ENCODE data around the gene MTR.
A peak's percentile ranks its signal among the peaks of the same experiment; 100 is the strongest.

The MTR gene

DNA sequence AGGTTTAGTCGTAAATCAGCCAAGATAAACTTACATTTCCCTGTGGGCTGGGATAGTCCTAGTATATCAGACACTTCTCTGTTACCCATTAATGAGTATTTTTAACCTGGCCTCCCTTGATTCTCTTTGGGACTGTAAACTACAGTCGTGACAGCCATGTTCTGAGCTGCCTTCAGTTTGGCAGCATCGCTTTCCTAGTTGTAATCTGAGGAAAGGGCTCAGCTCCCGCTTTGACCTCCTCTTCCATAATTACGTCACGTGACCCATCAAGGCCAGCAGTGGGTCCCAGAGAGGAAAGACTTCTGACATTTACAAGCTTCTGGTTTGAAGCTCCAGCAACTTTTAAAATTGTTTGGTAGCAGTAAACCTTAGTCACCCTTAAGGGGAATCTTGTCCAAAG is 34.6 kb upstream of the MTR start:
- Histone ChIP-seq H3K36me3 (ENCODE audit: control insufficient read depth in 1 of 2, insufficient read depth in 2 of 2, low read depth in 1 of 2, low read length in 2 of 2) (no peaks in the 10 kb centered on the region), H2BK15ac (ENCODE audit: low read depth, poor library complexity, severe bottlenecking) (no peak overlapping the region), H3K4ac (ENCODE audit: low read depth in 1 of 2, low read length in 2 of 2) (no peak overlapping the region), H3K27me3 (ENCODE audit: control insufficient read depth in 1 of 2, insufficient read depth in 1 of 2, low read length in 2 of 2) (no peaks in the 10 kb centered on the region), H3K4me1 (ENCODE audit: control insufficient read depth, insufficient read depth, low read depth, low read length) (no peaks in the 10 kb centered on the region), H3K23ac (ENCODE audit: low read length in 2 of 2) (no peak overlapping the region), H4K8ac (ENCODE audit: low read length) (no peak overlapping the region), H3K4me3 (ENCODE audit: insufficient read depth in 1 of 2, low read depth in 1 of 2, low read length in 2 of 2) (no peak overlapping the region), H2AFZ (ENCODE audit: low read depth, low read length) (no peak overlapping the region), H3K9ac (ENCODE audit: low read length) (no peak overlapping the region), H2AK5ac (ENCODE audit: low read length, severe bottlenecking) (no peak overlapping the region), H3K18ac (ENCODE audit: low read depth in 1 of 2, low read length in 2 of 2) (no peak overlapping the region), H2BK5ac (ENCODE audit: low read depth, low read length, poor library complexity, severe bottlenecking) (no peak overlapping the region), H2BK120ac (ENCODE audit: low read depth, low read length) (no peak overlapping the region), H3K14ac (ENCODE audit: low read length in 2 of 2) (no peak overlapping the region), H3K9me3 (ENCODE audit: control insufficient read depth, low read length) (no peaks in the 10 kb centered on the region), H4K91ac (ENCODE audit: low read length) (no peak overlapping the region), H3K79me1 (replicated peaks; ENCODE audit: low read length, poor library complexity, severe bottlenecking) (no peaks in the 10 kb centered on the region), H3K27ac (ENCODE audit: low read length, poor library complexity, severe bottlenecking) (no peak overlapping the region), H2BK12ac (ENCODE audit: low read length in 2 of 2) (no peak overlapping the region), H3K4me2 (ENCODE audit: low read length, poor library complexity, severe bottlenecking) (no peak overlapping the region)
- WGBS: 66% methylated on average over 6 of the region's 6 CpGs
- no peak for DNase-seq

DNA sequence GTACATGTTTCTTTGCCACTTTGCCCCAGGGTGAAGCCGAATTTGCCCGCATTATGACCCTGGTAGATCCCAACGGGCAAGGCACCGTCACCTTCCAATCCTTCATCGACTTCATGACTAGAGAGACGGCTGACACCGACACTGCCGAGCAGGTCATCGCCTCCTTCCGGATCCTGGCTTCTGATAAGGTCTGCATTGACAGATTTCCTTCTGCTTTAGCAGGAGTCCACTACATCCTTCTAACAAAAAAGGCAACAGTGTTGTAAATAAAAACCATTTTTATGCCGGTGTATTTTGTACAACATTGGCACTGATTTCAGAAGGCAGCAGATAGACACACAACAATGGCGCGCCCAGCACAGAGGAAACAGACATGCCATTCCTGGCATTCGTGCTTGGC is 34.1 kb upstream of the MTR start:
- no peak for DNase-seq
- Histone ChIP-seq H2AFZ (ENCODE audit: low read depth, low read length) (no peak overlapping the region), H3K23ac (ENCODE audit: low read length in 2 of 2) (no peak overlapping the region), H3K9ac (ENCODE audit: low read length) (no peak overlapping the region), H3K79me1 (replicated peaks; ENCODE audit: low read length, poor library complexity, severe bottlenecking) (no peaks in the 10 kb centered on the region), H2BK120ac (ENCODE audit: low read depth, low read length) (no peak overlapping the region), H3K27me3 (ENCODE audit: control insufficient read depth in 1 of 2, insufficient read depth in 1 of 2, low read length in 2 of 2) (no peaks in the 10 kb centered on the region), H3K4me3 (ENCODE audit: insufficient read depth in 1 of 2, low read depth in 1 of 2, low read length in 2 of 2) (no peak overlapping the region), H3K14ac (ENCODE audit: low read length in 2 of 2) (peak overlapping the region in 1 of 2 experiments; percentile 62), H3K4me1 (ENCODE audit: control insufficient read depth, insufficient read depth, low read depth, low read length) (no peaks in the 10 kb centered on the region), H2BK15ac (ENCODE audit: low read depth, poor library complexity, severe bottlenecking) (no peak overlapping the region), H2BK12ac (ENCODE audit: low read length in 2 of 2) (no peak overlapping the region), H2AK5ac (ENCODE audit: low read length, severe bottlenecking) (no peak overlapping the region), H4K91ac (ENCODE audit: low read length) (no peak overlapping the region), H2BK5ac (ENCODE audit: low read depth, low read length, poor library complexity, severe bottlenecking) (no peak overlapping the region), H3K4me2 (ENCODE audit: low read length, poor library complexity, severe bottlenecking) (no peak overlapping the region), H3K4ac (ENCODE audit: low read depth in 1 of 2, low read length in 2 of 2) (no peak overlapping the region), H4K8ac (ENCODE audit: low read length) (no peak overlapping the region), H3K27ac (ENCODE audit: low read length, poor library complexity, severe bottlenecking) (no peak overlapping the region), H3K9me3 (ENCODE audit: control insufficient read depth, low read length) (no peaks in the 10 kb centered on the region), H3K36me3 (ENCODE audit: control insufficient read depth in 1 of 2, insufficient read depth in 2 of 2, low read depth in 1 of 2, low read length in 2 of 2) (no peaks in the 10 kb centered on the region), H3K18ac (ENCODE audit: low read depth in 1 of 2, low read length in 2 of 2) (no peak overlapping the region)
- 95% methylated on average over 14 of the region's 14 CpGs for whole genome bisulfite sequencing

GRCh38 chr1:236761397-236762132 is 33.5 kb upstream of the MTR start:
- Histone ChIP-seq H2BK120ac (ENCODE audit: low read depth, low read length) (no peak overlapping the region), H3K23ac (ENCODE audit: low read length in 2 of 2) (no peak overlapping the region), H3K9me3 (ENCODE audit: control insufficient read depth, low read length) (no peaks in the 10 kb centered on the region), H3K4ac (ENCODE audit: low read depth in 1 of 2, low read length in 2 of 2) (no peak overlapping the region), H3K18ac (ENCODE audit: low read depth in 1 of 2, low read length in 2 of 2) (no peak overlapping the region), H2BK12ac (ENCODE audit: low read length in 2 of 2) (no peak overlapping the region), H3K4me3 (ENCODE audit: insufficient read depth in 1 of 2, low read depth in 1 of 2, low read length in 2 of 2) (no peak overlapping the region), H3K79me1 (replicated peaks; ENCODE audit: low read length, poor library complexity, severe bottlenecking) (no peaks in the 10 kb centered on the region), H2BK5ac (ENCODE audit: low read depth, low read length, poor library complexity, severe bottlenecking) (no peak overlapping the region), H3K4me2 (ENCODE audit: low read length, poor library complexity, severe bottlenecking) (no peak overlapping the region), H4K8ac (ENCODE audit: low read length) (no peak overlapping the region), H3K9ac (ENCODE audit: low read length) (no peak overlapping the region), H2AFZ (ENCODE audit: low read depth, low read length) (no peak overlapping the region), H4K91ac (ENCODE audit: low read length) (no peak overlapping the region), H3K27ac (ENCODE audit: low read length, poor library complexity, severe bottlenecking) (no peak overlapping the region), H2BK15ac (ENCODE audit: low read depth, poor library complexity, severe bottlenecking) (no peak overlapping the region), H3K27me3 (ENCODE audit: control insufficient read depth in 1 of 2, insufficient read depth in 1 of 2, low read length in 2 of 2) (no peaks in the 10 kb centered on the region), H2AK5ac (ENCODE audit: low read length, severe bottlenecking) (no peak overlapping the region), H3K4me1 (ENCODE audit: control insufficient read depth, insufficient read depth, low read depth, low read length) (no peaks in the 10 kb centered on the region), H3K36me3 (ENCODE audit: control insufficient read depth in 1 of 2, insufficient read depth in 2 of 2, low read depth in 1 of 2, low read length in 2 of 2) (no peaks in the 10 kb centered on the region), H3K14ac (ENCODE audit: low read length in 2 of 2) (peak overlapping the region in 1 of 2 experiments; percentile 62)
- no peak for DNase-seq
- WGBS: 94% methylated on average over 5 of the region's 5 CpGs

- Histone ChIP-seq H2AK5ac (ENCODE audit: low read length, severe bottlenecking) (no peak overlapping the region), H2AFZ (ENCODE audit: low read depth, low read length) (no peak overlapping the region), H3K9ac (ENCODE audit: low read length) (no peak overlapping the region), H3K4ac (ENCODE audit: low read depth in 1 of 2, low read length in 2 of 2) (no peak overlapping the region), H2BK5ac (ENCODE audit: low read depth, low read length, poor library complexity, severe bottlenecking) (no peak overlapping the region), H3K27me3 (ENCODE audit: control insufficient read depth in 1 of 2, insufficient read depth in 1 of 2, low read length in 2 of 2) (no peaks in the 10 kb centered on the region), H3K4me2 (ENCODE audit: low read length, poor library complexity, severe bottlenecking) (no peak overlapping the region), H3K27ac (ENCODE audit: low read length, poor library complexity, severe bottlenecking) (no peak overlapping the region), H3K23ac (ENCODE audit: low read length in 2 of 2) (peak overlapping the region in 1 of 2 experiments; percentile 69), H2BK15ac (ENCODE audit: low read depth, poor library complexity, severe bottlenecking) (no peak overlapping the region), H2BK120ac (ENCODE audit: low read depth, low read length) (no peak overlapping the region), H3K36me3 (ENCODE audit: control insufficient read depth in 1 of 2, insufficient read depth in 2 of 2, low read depth in 1 of 2, low read length in 2 of 2) (no peaks in the 10 kb centered on the region), H2BK12ac (ENCODE audit: low read length in 2 of 2) (no peak overlapping the region), H4K8ac (ENCODE audit: low read length) (no peak overlapping the region), H3K4me1 (ENCODE audit: control insufficient read depth, insufficient read depth, low read depth, low read length) (no peaks in the 10 kb centered on the region), H3K18ac (ENCODE audit: low read depth in 1 of 2, low read length in 2 of 2) (no peak overlapping the region), H3K79me1 (replicated peaks; ENCODE audit: low read length, poor library complexity, severe bottlenecking) (no peaks in the 10 kb centered on the region), H3K4me3 (ENCODE audit: insufficient read depth in 1 of 2, low read depth in 1 of 2, low read length in 2 of 2) (no peak overlapping the region), H3K14ac (ENCODE audit: low read length in 2 of 2) (peak overlapping the region in 1 of 2 experiments; percentile 48), H3K9me3 (ENCODE audit: control insufficient read depth, low read length) (no peaks in the 10 kb centered on the region), H4K91ac (ENCODE audit: low read length) (no peak overlapping the region)
- WGBS: 86% methylated on average over 14 of the region's 15 CpGs
- no peak for DNase-seq
Measured at GRCh38 chr1:236762410-236762809, 32.7 kb upstream of the MTR start.

Measured in mesenchymal stem cell (in vitro differentiated cells and primary cell).